Measurements from ENCODE around the gene KCNG3.

The KCNG3 gene

DNA sequence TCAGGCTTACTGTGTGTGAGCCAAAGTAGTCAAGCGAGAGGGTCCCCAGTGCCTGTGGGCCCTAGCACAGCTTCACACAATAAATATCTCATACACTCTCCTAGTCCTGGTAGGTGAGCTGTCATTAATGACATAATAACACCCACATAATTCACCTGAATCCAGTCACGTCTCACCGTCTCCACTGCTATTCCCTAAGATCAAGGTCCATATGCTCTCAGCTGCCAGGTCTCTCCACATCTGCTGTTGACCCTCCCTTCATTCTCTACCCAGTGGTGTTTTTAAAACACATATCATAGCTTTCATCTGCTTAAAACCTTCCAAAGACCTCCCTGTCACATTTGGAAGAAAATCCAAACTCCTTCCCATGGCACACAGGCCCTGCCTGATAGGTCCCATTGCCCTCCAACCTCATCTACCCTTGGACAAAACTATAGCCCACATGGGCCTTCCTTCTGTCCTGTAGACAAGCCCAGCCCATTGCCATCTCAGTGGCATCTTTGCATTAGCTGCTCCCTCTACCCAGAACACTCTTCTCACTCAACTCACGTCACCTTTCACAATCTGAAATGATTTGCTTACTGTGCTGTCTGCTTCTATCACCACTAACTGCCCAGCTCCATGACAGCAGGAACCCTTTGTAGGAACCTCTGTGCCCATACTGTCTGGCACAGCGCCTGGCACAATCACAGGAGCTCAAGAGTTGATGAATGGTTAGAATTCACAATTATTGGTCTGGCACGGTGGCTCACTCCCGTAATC, 7.5 kb downstream of the KCNG3 start:
- no peak for DNase-seq (ENCODE audit: low read depth in 1 of 2, low spot score in 1 of 2)

DNA sequence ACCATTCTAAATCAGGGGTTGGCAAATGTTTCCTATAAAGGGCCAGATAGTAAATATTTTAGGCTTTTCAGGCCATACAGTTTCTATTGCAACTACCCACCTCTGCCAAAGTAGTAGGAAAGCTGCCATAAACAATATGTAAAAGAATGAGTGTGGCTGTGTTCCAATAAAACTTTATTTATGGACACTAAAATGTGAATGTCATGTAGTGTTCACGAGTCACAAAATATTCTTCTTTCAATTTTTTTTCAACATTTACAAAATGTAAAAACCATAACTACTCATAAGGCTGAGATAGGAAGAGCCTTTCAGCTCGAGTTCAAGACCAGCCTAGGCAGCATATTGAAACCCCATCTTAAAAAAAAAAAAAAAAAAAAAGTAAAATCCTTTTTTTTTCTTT, 13.4 kb downstream of the KCNG3 start:
- no peak for DNase-seq (ENCODE audit: low read depth in 1 of 2, low spot score in 1 of 2)

DNA sequence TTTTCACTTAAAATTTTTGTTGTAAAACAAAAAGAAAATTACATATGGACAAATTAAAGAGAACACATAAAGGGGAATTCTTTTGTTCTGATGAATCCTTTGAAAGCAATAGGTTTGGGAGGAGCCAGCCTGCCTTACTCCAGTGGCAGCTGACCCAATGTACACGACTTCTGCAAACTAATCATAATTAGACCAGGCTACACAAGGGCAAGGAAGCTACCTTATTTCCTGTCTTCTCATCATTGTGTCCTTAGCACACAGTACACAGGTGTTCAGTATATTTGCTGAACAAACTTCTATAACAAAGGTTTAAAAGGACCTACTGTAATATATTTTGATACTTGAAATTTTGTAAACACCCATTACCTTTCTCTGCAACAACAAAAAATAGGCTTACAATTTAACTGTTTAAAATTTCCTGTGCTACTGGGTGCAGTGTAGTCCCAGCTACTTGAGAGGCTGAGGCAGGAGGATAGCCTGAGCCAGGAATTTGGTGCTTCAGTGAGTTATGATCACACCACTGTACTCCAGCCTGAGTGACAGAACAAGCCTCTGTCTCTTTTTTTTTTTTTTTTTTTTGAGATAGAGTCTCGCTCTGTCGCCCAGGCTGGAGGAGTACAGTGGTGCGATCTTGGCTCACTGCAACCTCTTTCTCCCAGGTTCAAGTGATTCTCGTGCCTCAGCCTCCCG, 18.9 kb downstream of the KCNG3 start:
- DNase-seq (ENCODE audit: low read depth in 1 of 2, low spot score in 1 of 2): no peak

DNA sequence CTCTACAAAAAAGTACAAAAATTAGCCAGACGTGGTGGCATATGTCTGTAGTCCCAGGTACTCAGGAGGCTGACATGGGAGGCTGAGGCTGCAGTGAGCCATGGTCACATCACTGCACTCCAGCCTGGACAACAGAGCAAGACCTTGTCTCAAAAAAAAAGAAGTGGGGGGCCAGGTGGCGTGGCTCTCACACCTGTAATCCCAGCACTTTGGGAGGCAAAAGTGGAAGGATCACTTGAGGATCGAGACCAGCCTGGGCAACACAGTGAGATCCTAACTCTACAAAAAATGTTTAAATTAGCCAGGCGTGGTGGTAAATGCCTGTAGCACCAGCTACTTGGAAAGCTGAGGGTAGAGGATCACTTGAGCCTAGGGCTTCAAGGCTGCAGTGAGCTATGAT, 23.1 kb downstream of the KCNG3 start:
- DNase-seq (ENCODE audit: low read depth in 1 of 2, low spot score in 1 of 2): no peak

DNA sequence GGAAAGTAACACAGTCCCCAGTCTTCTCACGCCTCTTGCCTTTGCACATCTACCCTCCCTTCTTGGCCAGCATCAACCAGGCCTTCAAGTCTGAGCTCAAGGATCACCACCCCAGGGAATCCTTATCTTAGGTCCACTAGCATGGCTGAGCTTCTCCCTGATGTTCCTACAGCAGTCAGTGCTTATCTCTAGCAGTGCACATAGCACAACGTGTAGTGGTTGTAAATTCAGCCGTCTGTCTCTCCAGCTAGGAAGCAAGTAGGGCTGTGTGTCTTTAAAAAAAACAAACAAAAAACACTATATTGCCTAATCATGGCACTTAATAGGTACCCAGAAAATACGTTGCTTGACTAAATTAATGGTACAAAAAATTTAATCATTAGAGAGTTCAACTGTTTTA, 29.2 kb downstream of the KCNG3 start:
- no peak for DNase-seq (ENCODE audit: low read depth in 1 of 2, low spot score in 1 of 2)

DNA sequence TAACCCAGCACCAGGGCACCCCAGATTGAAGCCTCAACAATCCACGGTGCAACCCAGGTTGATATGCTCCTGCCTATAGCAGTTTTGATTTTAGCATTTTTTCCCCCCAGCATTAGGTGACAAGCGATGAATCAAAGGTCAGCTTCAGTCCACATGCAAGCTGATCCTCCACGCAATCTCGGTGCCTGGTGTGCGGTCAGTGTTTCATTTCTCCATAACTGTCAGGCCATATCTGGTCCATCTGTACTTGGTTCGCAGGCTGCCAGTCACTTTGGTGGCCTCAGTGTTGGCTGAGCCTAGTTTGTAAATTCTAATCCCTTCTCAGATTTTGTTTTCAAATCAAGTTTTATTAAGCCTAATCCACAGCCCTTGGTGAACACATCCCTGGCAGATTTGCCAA, 30.2 kb downstream of the KCNG3 start:
- no peak for DNase-seq (ENCODE audit: low read depth in 1 of 2, low spot score in 1 of 2)

DNA sequence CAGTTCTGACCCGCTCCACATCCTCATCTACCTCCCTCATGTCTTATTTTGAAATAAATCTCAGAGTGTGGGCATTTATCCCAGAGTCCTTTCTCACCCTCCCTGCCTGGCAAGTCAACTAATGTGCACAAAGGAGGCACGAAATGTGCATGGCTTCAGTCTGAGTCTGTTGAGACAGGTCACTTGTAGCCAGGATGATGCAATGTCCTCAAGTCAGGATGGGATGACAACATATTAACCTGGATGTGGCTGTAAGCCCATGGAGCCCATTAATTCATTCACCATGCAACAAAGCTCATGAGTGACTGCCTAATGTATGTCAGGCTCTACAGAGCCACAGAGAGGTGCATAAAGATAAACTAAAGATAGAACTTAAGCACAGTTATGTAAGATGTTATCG, 34.5 kb downstream of the KCNG3 start:
- no peak for DNase-seq (ENCODE audit: low read depth in 1 of 2, low spot score in 1 of 2)

DNA sequence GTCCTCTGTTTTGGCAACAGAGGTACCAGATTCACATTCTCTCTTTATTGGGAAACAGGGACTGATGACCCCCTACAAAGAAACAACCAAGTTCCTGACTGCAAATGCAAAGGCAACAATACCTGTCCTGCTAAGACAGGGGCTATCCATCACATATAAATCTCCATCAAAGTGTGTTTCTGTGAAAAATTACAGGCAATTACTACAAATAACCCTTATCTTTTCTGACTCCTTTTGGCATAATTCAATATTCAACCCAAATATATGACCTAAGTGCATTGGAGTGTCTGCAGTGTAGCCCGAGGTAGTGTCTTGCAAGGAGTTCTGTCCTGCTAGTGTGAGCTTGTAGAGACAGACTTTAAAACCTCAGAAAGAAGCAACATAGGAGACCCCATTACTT, 35.4 kb downstream of the KCNG3 start:
- no peak for DNase-seq (ENCODE audit: low read depth in 1 of 2, low spot score in 1 of 2)

DNA sequence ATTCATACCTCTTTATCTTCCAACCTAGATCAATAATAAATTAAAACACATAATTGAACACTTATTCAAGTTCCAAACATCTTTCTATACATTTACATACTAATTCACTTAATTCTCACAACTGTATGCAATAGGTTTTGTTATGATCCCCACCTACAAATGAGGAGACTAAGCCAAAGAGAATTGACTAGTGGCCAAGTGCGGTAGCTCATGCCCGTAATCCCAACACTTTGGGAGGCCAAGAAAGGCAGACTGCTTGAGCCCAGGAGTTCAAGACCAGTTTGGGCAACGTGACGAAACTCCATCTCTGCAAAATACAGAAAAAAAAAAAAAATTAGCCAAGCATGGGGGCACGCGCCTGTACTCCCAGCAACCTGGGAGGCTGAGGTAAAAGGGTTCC, 36.8 kb downstream of the KCNG3 start:
- DNase-seq (ENCODE audit: low read depth in 1 of 2, low spot score in 1 of 2): no peak

DNA sequence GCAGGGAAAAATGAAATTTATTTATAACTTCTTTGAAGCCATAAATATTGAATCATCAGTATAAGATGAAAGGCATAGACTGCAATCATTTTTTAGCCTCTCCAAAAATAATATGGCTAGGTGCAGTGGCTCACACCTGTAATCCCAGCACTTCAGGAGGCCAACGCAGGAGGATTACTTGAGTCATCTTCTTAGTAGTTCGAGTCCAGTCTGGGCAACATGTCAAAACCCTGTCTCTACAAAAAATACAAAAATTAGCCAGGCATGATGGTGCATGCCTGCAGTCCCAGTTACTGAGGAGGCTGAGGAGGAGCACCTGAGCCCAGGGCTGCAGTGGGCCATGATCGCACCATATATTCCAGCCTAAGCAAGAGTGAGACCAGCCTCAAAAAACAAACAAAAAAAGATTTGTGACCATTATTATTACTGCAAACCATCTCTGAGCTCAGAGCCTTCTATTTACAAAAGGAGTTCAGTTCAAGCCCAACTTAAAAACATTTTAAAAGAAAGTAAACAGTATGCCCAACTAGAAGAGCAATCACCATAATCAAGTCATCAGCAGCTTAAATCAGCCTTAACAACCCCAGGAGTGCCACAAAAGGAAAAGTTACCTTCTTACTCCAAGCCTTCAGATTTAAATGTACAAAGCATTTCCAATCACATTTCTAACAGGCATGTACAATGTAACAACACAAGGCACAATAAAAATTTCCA, 37.5 kb downstream of the KCNG3 start:
- no peak for DNase-seq (ENCODE audit: low read depth in 1 of 2, low spot score in 1 of 2)

DNA sequence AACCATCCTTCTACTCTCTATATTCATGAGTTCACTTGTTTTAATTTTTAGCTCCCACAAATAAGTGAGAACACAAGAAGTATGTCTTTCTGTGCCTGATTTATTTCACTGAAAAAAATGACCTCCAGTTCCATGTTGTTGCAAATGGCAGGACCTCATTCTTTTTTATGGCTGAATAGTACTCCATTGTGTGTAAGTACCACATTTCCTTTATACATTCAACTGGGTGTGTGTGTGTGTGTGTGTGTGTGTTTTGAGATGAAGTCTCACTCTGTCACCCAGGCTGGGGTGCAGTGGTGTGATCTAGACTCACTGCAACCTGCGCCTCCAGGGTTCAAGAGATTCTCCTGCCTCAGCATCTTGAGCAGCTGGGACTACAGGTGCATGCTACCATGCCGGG, 41.2 kb downstream of the KCNG3 start:
- DNase-seq (ENCODE audit: low read depth in 1 of 2, low spot score in 1 of 2): no peak

DNA sequence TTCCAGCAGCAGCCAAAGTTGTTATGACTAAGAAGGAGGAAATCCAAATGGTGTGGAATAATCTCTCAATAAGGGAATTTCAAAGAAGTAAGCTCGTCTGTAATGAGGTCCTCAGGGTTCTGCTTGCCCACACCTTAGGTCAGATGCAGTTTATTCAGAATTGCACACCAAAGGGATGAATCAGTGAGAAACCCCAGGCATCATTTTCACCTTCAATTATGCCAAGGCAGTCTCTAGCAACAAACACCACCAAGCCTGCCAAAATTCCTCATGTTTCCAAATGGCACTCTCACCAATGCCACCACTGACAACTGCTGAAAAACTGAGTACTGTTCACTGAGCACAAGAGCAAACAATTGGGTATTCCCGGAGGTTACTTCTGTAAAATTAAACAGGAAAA, 43.6 kb downstream of the KCNG3 start:
- no peak for DNase-seq (ENCODE audit: low read depth in 1 of 2, low spot score in 1 of 2)

DNA sequence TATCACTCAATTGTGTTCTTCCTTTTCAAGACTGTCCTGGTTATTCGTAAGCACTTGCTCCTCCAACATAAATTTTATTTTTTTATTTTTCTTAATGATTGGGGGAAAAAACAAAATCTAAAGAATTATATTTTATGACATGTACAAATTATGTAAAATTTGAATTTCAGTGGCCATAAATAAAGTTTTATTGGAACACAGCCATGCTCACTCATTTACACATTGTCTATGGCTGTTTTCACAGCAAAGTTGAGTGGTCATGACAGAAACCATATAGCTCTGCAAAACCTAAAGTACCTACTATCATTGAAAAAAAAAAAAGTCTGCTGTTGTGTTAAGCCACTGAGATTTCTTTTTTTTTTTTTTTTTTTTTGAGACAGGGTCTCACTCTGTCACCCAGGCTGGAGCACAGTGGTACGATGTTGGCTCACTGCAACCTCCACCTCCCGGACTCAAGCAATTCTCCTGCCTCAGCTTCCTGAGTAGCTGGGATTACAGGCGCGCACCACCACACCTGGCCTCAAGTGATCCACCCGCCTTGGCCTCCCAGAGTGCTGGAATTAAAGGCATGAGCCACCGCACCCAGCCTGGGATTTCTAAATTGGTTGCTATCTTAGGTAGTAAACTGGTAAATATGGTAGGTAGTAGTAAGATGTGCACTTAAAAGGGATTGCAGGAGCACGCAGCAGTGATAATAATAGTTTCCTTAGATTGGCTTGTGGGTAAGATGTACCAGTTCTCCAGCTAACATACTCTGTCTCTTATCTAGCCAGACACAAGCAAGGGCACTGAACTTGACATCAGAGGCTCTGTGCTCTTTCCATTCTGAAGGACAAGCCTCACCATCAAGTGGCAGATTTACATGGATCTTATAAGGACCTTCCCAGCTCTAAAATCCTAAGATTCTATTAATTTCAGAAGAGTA, 44.4 kb downstream of the KCNG3 start:
- no peak for DNase-seq (ENCODE audit: low read depth in 1 of 2, low spot score in 1 of 2)

DNA sequence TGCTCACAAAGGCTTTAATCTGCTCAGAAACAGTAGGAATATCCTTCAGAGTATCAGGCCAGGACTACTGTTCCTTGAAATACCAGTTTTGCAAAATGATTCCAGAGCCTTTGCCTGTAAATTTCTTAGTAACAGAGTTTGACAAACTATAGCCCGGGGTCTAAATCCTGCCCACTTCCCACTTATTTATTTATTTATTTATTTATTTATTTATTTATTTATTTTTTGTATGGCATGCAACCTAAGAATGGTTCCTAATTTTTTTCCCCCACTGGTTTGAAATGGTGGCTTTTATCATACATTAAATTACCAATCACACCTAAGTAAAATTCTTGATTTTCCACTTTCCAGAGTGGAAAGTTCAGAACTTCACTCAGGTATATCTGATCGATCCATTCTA, 45.6 kb downstream of the KCNG3 start:
- DNase-seq (ENCODE audit: low read depth in 1 of 2, low spot score in 1 of 2): no peak

DNA sequence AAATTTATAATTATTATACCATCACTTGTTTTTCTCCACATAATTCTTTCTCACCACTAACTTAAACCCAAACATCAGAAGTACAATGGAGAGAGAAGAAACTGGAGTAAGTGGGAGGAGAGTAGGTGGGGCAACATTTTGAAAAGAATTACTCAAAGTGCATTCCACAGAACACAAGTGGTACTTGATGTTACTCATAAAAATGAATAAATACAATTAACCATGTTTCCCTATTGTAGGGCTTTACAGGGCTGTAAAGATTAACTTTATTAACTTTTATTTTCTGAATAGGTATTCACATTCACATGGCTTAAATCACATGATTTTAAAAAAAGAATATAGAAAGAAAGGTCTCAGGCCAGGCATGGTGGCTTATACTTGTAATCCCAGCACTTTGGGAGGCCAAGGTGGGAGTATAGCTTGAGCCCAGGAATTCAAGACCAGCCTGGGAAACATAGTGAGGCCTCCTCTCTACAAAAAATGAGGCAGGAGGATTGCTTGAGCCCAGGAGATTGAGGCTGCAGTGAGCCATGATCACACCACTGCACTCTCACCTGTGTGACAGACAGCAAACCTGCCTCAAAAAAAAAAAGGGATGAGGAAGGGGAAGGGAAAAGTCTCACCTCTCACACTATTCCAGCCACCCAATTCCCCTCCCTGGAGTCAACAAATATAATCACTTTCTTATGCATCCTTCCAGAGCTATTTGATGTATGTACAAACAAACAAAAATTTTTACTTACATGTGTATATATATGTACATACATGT, 47.1 kb downstream of the KCNG3 start:
- no peak for DNase-seq (ENCODE audit: low read depth in 1 of 2, low spot score in 1 of 2)

DNA sequence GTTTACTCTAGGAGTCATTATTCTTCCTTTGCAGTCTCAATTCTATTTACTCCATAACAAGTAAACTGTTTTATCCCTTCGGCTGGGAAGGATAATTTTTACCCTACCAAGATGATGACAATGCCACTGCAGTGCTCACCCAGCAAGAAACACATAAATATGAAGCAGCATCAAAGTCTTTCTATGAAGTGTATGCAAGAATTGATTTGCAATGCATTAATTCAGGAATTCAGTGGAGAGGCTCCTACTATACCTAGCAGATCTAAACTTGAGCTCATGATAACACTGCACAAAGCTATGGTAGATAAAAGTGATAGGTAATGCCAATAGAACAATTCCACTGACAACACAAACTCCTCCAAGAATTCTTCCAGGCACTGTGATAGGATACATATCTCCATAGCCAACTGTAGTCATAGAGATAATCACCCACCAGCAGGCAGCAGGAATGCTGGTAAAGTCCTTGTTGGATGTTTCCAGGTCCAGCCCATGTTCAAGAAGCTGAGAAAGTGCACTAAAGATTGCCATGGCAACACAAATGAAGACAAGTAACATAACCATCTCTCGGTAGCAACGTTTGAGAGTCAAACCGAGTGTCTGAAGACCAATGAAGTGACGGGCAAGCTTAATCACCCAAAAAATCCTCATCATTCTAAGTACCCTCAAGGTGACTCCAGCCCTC, 49.9 kb downstream of the KCNG3 start:
- DNase-seq (ENCODE audit: low read depth in 1 of 2, low spot score in 1 of 2): no peak

DNA sequence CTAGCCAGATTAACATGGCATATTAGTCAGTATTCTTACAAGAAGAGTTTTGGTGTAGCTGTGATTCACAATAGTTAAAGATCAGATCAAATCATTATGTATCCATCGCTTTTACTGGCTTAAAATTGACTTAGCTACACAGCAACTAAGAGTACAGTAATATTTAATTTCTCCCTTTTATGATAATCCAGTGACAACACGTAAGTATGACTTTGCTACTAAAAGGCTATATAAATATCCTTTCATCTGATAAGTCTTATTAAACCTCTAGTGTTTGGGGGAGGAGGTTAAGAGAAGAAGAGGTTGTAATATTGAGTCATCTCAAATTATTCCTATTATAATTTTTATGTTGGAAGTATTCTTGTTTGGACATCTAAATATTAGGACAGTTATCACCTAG, 51.0 kb downstream of the KCNG3 start:
- no peak for DNase-seq (ENCODE audit: low read depth in 1 of 2, low spot score in 1 of 2)

DNA sequence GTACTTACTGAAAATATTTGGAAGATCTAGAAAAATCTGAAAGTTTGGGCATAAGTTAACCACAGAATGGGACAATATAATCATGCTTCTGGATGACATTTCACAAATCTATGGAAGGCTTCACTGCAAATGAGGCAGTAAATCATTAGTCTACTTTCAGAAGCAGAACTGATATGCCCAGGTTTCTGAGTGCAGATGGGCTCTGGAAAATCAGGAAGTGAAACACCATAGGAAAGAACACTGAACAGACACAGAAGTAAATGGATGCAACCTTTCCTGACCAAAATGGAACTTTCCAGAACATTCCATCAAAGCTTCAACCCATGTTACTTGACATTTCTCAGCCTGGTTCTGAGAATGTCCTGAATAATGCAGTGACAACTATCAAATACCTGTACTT, 55.1 kb downstream of the KCNG3 start:
- no peak for DNase-seq (ENCODE audit: low read depth in 1 of 2, low spot score in 1 of 2)

DNA sequence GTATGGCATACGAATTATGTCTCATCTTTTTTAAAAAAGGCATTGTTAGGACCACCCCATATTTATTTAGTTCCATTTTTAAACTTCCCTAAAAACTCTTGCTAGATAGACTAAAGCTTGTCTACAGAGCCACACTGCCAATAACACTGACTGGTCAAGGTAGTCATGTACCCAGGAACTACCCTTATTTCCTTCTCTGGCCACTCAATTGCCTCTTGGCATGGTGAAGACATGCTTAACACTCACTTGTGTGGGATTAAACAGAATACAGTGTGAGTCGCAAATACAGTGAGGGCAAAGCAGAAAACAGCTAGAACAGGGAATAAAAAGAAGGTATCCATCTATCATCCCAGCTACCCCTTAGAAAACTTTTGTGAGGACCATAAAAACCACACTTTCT, 57.4 kb downstream of the KCNG3 start:
- DNase-seq (ENCODE audit: low read depth in 1 of 2, low spot score in 1 of 2): no peak

DNA sequence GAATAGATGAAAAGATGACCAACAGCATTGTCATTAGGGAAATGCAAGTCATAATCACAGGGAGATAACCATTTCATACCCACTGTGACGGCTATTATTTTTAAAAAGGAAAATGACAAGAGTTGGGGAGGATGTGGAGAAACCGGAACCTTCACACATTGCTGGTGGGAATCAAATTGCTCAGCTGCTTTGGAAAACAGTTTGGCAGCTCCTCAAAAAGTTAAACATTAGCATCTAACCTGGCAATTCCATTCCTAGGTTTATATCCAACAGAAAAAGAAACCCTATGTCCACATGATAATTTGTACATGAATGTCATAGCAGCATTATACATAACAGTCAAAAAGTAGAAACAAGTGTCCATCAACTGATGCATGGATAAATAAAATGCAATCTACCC, 58.2 kb downstream of the KCNG3 start:
- DNase-seq (ENCODE audit: low read depth in 1 of 2, low spot score in 1 of 2): no peak
